ENCODE measurements around the gene DIAPH3. TPM values are rescaled to one million over a fixed set of nuclear protein-coding genes. Genes with fewer than 3 reads are reported as not detected.
A peak's percentile ranks its signal among the peaks of the same experiment; 100 is the strongest.

Gene DIAPH3
- total and polyA plus RNA-seq, 2 donors (not counting 1 experiment from before 2014, with no cell fraction given), result 0.03 to 0.10 TPM

DNA sequence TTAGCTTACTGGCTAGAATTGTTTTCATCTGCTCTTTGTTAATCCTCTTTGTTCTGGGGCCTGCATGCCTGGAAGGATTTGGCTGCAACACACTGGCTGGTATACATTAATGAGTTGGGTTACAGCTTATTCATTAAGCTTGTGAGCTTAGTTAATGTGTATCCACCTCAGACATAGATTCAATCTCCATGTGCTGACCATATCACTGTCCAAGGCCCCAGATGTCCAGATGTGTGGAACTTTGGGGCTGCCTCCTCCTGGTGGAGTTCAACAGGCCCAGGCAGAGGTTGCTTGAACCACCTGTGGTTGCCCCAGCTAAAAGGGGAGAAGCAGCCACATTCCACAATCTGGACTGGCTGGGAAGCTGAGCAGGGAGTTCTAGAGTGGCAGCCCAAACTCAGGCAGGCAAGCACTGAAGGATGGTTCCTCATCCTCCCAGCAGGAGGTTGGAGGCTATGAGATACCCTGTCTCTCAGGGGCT, 5.4 kb downstream of the DIAPH3 start:
- Histone ChIP-seq H4K20me1 (ENCODE audit: control insufficient read depth, insufficient read depth, low read length, poor library complexity, severe bottlenecking) (no peaks in the 10 kb centered on the region), H3K27me3 (replicated peaks in 1 of 4; ENCODE audit: control extremely low read depth in 1 of 4, control insufficient read depth in 3 of 4, insufficient read depth in 4 of 4, low read length in 3 of 4) (peaks cover 0 to 3% (median 0%) of the 10 kb centered on the region in 4 experiments), H3K36me3 (replicated peaks in 1 of 2; ENCODE audit: control extremely low read depth in 1 of 2, control insufficient read depth in 1 of 2, extremely low read depth in 1 of 2, insufficient read depth in 2 of 2, low read length in 1 of 2) (no peaks in the 10 kb centered on the region), H3K4me3 (ENCODE audit: control extremely low read depth in 1 of 5, extremely low read depth in 1 of 5, insufficient read depth in 1 of 5, low read depth in 2 of 5, low read length in 4 of 5) (no peak overlapping the region), H3K79me2 (ENCODE audit: control insufficient read depth, insufficient read depth, low read length) (no peaks in the 10 kb centered on the region), H3K4me2 (replicated peaks; ENCODE audit: low read depth, low read length, poor library complexity, severe bottlenecking) (no peak overlapping the region), H3K9me3 (ENCODE audit: control extremely low read depth in 1 of 3, control insufficient read depth in 2 of 3, insufficient read depth in 1 of 3, low read length in 2 of 3) (no peaks in the 10 kb centered on the region), H3K27ac (ENCODE audit: low read length in 2 of 2) (no peak overlapping the region), H3K9ac (ENCODE audit: low read length) (no peak overlapping the region), H2AFZ (ENCODE audit: insufficient read depth, low read depth, low read length, poor library complexity, severe bottlenecking) (no peak overlapping the region), H3K4me1 (ENCODE audit: control insufficient read depth in 2 of 2, insufficient read depth in 2 of 2, low read length in 2 of 2) (peaks cover 3 to 4% of the 10 kb centered on the region in 2 donors)
- H3K27me3 Mint-ChIP-seq, result peaks cover 7% of the 10 kb centered on the region
- no peak for ATAC-seq (ENCODE audit: low read depth)
- H3K27ac Mint-ChIP-seq, result no peak overlapping the region
- intact Hi-C loops (cut with micrococcal nuclease), result no loop called here
- ChIA-PET CTCF (interaction anchor here (0.5 kb wide), 1 partner anchor 168 kb away, joined by 3 read pairs; no protein-coding TSS in a partner anchor), POLR2A (no interaction called here)
- H3K4me1 Mint-ChIP-seq, result peaks cover 3% of the 10 kb centered on the region
- no peaks in the 10 kb centered on the region for H3K9me3 Mint-ChIP-seq (ENCODE audit: insufficient read depth)
- DNase-seq, result no peak
- H3K4me3 Mint-ChIP-seq, result no peak overlapping the region
- TF ChIP-seq CTCF (IDR thresholded peaks at IDR 0.05) (no peak), EZH2 (IDR thresholded peaks at IDR 0.05; ENCODE audit: borderline replicate concordance, insufficient read depth, low read depth, low read length, poor library complexity, severe bottlenecking) (no peak)

- Histone ChIP-seq H3K9me3 (ENCODE audit: control extremely low read depth in 1 of 3, control insufficient read depth in 2 of 3, insufficient read depth in 1 of 3, low read length in 2 of 3) (no peaks in the 10 kb centered on the region), H3K4me3 (ENCODE audit: control extremely low read depth in 1 of 5, extremely low read depth in 1 of 5, insufficient read depth in 1 of 5, low read depth in 2 of 5, low read length in 4 of 5) (no peak overlapping the region), H3K4me1 (ENCODE audit: control insufficient read depth in 2 of 2, insufficient read depth in 2 of 2, low read length in 2 of 2) (no peaks in the 10 kb centered on the region), H2AFZ (ENCODE audit: insufficient read depth, low read depth, low read length, poor library complexity, severe bottlenecking) (peak overlapping the region; percentile 32), H3K36me3 (replicated peaks in 1 of 2; ENCODE audit: control extremely low read depth in 1 of 2, control insufficient read depth in 1 of 2, extremely low read depth in 1 of 2, insufficient read depth in 2 of 2, low read length in 1 of 2) (no peaks in the 10 kb centered on the region), H3K79me2 (ENCODE audit: control insufficient read depth, insufficient read depth, low read length) (no peaks in the 10 kb centered on the region), H3K27me3 (replicated peaks in 1 of 4; ENCODE audit: control extremely low read depth in 1 of 4, control insufficient read depth in 3 of 4, insufficient read depth in 4 of 4, low read length in 3 of 4) (no peaks in the 10 kb centered on the region), H3K9ac (ENCODE audit: low read length) (no peak overlapping the region), H3K4me2 (replicated peaks; ENCODE audit: low read depth, low read length, poor library complexity, severe bottlenecking) (no peak overlapping the region), H3K27ac (ENCODE audit: low read length in 2 of 2) (no peak overlapping the region), H4K20me1 (ENCODE audit: control insufficient read depth, insufficient read depth, low read length, poor library complexity, severe bottlenecking) (no peaks in the 10 kb centered on the region)
- TF ChIP-seq CTCF (IDR thresholded peaks at IDR 0.05), result no peak
- TF ChIP-seq EZH2 (IDR thresholded peaks at IDR 0.05; ENCODE audit: borderline replicate concordance, insufficient read depth, low read depth, low read length, poor library complexity, severe bottlenecking), result no peak
- H3K9me3 Mint-ChIP-seq (ENCODE audit: insufficient read depth), result no peaks in the 10 kb centered on the region
- DNase-seq, result no peak
- no peak for ATAC-seq (ENCODE audit: low read depth)
- peaks cover 3% of the 10 kb centered on the region for H3K27me3 Mint-ChIP-seq
- POLR2A ChIA-PET, result no interaction called here
- no peaks in the 10 kb centered on the region for H3K4me1 Mint-ChIP-seq
- no peak overlapping the region for H3K27ac Mint-ChIP-seq
- CTCF ChIA-PET, result no interaction called here
- H3K4me3 Mint-ChIP-seq, result no peak overlapping the region
- intact Hi-C loops (cut with micrococcal nuclease), result no loop called here
Measured at GRCh38 chr13:60155978-60156377, 7.8 kb downstream of the DIAPH3 start.
